ENCODE measurements around the gene CDK18. TPM values are rescaled to one million over a fixed set of nuclear protein-coding genes. Genes with fewer than 3 reads are reported as not detected.

Gene CDK18
- total RNA-seq, 1 donor from 2014 or later: 17.8 TPM

- Histone ChIP-seq H3K27ac (ENCODE audit: low read depth, low read length) (no peak overlapping the region), H3K36me3 (ENCODE audit: insufficient read depth, low read length) (no peaks in the 10 kb centered on the region), H3K27me3 (ENCODE audit: insufficient read depth, low read length) (peaks cover 15% of the 10 kb centered on the region), H3K9ac (ENCODE audit: low read length) (no peak overlapping the region), H2AFZ (ENCODE audit: low read depth, low read length) (no peak overlapping the region), H4K20me1 (ENCODE audit: insufficient read depth, low read length) (no peaks in the 10 kb centered on the region), H3K4me3 (ENCODE audit: insufficient read depth, low read depth, low read length) (no peak overlapping the region), H3K4me2 (ENCODE audit: low read length) (no peak overlapping the region), H3K9me3 (ENCODE audit: insufficient read depth, low read depth, low read length) (no peaks in the 10 kb centered on the region), H3K79me2 (ENCODE audit: insufficient read depth, low read length) (no peaks in the 10 kb centered on the region), H3K4me1 (ENCODE audit: insufficient read depth, low read length) (peaks cover 8% of the 10 kb centered on the region)
- H3K9me3 Mint-ChIP-seq (ENCODE audit: unreplicated experiment): no peaks in the 10 kb centered on the region
- H3K27ac Mint-ChIP-seq (ENCODE audit: unreplicated experiment): no peak overlapping the region
- peaks cover 15% of the 10 kb centered on the region for H3K4me1 Mint-ChIP-seq (ENCODE audit: low read depth, unreplicated experiment)
- FAIRE-seq (no peak), DNase-seq (ENCODE audit: low read depth) (peak; percentile 36)
- TF ChIP-seq CTCF (IDR thresholded peaks at IDR 0.05; ENCODE audit: insufficient read depth, low read depth, low read length) (peak; percentile 80), EZH2 (IDR thresholded peaks at IDR 0.05; ENCODE audit: insufficient read depth, low read length) (no peak)
- peaks cover 34% of the 10 kb centered on the region for H3K27me3 Mint-ChIP-seq (ENCODE audit: low read depth, unreplicated experiment)
- H3K36me3 Mint-ChIP-seq (ENCODE audit: low read depth, unreplicated experiment): no peaks in the 10 kb centered on the region
- no peak overlapping the region for H3K4me3 Mint-ChIP-seq (ENCODE audit: unreplicated experiment)
Measured at GRCh38 chr1:205488074-205488723, 16.3 kb upstream of the CDK18 start.

DNA sequence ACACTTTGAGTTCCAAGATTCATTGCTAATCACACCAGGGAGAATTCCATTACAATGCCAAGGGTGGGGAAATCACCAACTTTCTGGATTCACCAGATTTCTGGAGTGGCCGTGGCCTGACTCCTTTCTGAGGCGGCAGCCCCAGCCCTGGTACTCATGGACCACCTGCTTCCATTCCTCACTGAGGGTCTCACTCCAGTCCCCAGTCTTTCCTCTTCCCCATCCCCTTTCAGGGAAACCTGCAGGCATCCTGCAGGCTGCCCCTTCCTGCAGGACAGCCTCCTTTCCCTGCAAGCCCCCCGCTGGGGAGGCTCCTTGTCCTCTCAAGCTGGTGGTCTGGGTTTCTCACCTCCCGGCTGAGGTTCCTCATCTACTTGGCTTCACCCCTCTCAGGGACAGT, 12.7 kb upstream of the CDK18 start:
- Histone ChIP-seq H3K79me2 (ENCODE audit: insufficient read depth, low read length) (no peaks in the 10 kb centered on the region), H3K27me3 (ENCODE audit: insufficient read depth, low read length) (peaks cover 30% of the 10 kb centered on the region), H3K4me2 (ENCODE audit: low read length) (peak overlapping the region; percentile 12), H3K9ac (ENCODE audit: low read length) (no peak overlapping the region), H3K4me3 (ENCODE audit: insufficient read depth, low read depth, low read length) (no peak overlapping the region), H3K27ac (ENCODE audit: low read depth, low read length) (no peak overlapping the region), H3K9me3 (ENCODE audit: insufficient read depth, low read depth, low read length) (no peaks in the 10 kb centered on the region), H3K36me3 (ENCODE audit: insufficient read depth, low read length) (no peaks in the 10 kb centered on the region), H3K4me1 (ENCODE audit: insufficient read depth, low read length) (peaks cover 15% of the 10 kb centered on the region), H4K20me1 (ENCODE audit: insufficient read depth, low read length) (no peaks in the 10 kb centered on the region), H2AFZ (ENCODE audit: low read depth, low read length) (no peak overlapping the region)
- peaks cover 34% of the 10 kb centered on the region for H3K27me3 Mint-ChIP-seq (ENCODE audit: low read depth, unreplicated experiment)
- H3K27ac Mint-ChIP-seq (ENCODE audit: unreplicated experiment): no peak overlapping the region
- H3K4me1 Mint-ChIP-seq (ENCODE audit: low read depth, unreplicated experiment): peaks cover 25% of the 10 kb centered on the region
- TF ChIP-seq CTCF (IDR thresholded peaks at IDR 0.05; ENCODE audit: insufficient read depth, low read depth, low read length) (no peak), EZH2 (IDR thresholded peaks at IDR 0.05; ENCODE audit: insufficient read depth, low read length) (no peak)
- no peak for FAIRE-seq
- no peak for DNase-seq (ENCODE audit: low read depth)
- H3K36me3 Mint-ChIP-seq (ENCODE audit: low read depth, unreplicated experiment): no peaks in the 10 kb centered on the region
- H3K9me3 Mint-ChIP-seq (ENCODE audit: unreplicated experiment): no peaks in the 10 kb centered on the region
- no peak overlapping the region for H3K4me3 Mint-ChIP-seq (ENCODE audit: unreplicated experiment)

GRCh38 chr1:205492201-205492667, 12.2 kb upstream of the CDK18 start:
- Mint-ChIP-seq H3K4me3 (ENCODE audit: unreplicated experiment) (peak overlapping the region; percentile 14), H3K4me1 (ENCODE audit: low read depth, unreplicated experiment) (peaks cover 25% of the 10 kb centered on the region), H3K9me3 (ENCODE audit: unreplicated experiment) (no peaks in the 10 kb centered on the region), H3K36me3 (ENCODE audit: low read depth, unreplicated experiment) (no peaks in the 10 kb centered on the region), H3K27me3 (ENCODE audit: low read depth, unreplicated experiment) (peaks cover 38% of the 10 kb centered on the region), H3K27ac (ENCODE audit: unreplicated experiment) (peak overlapping the region; percentile 26)
- H3K27me3 ChIP-seq (ENCODE audit: insufficient read depth, low read length): peaks cover 33% of the 10 kb centered on the region
- TF ChIP-seq EZH2 (IDR thresholded peaks at IDR 0.05; ENCODE audit: insufficient read depth, low read length): no peak
- TF ChIP-seq CTCF (IDR thresholded peaks at IDR 0.05; ENCODE audit: insufficient read depth, low read depth, low read length): no peak
- DNase-seq (ENCODE audit: low read depth): no peak
- H3K9me3 ChIP-seq (ENCODE audit: insufficient read depth, low read depth, low read length): no peaks in the 10 kb centered on the region
- H3K79me2 ChIP-seq (ENCODE audit: insufficient read depth, low read length): no peaks in the 10 kb centered on the region
- H3K9ac ChIP-seq (ENCODE audit: low read length): no peak overlapping the region
- H3K4me3 ChIP-seq (ENCODE audit: insufficient read depth, low read depth, low read length): no peak overlapping the region
- no peak overlapping the region for H2AFZ ChIP-seq (ENCODE audit: low read depth, low read length)
- peaks cover 15% of the 10 kb centered on the region for H3K4me1 ChIP-seq (ENCODE audit: insufficient read depth, low read length)
- H4K20me1 ChIP-seq (ENCODE audit: insufficient read depth, low read length): no peaks in the 10 kb centered on the region
- no peaks in the 10 kb centered on the region for H3K36me3 ChIP-seq (ENCODE audit: insufficient read depth, low read length)
- FAIRE-seq: no peak
- H3K4me2 ChIP-seq (ENCODE audit: low read length): peak overlapping the region; percentile 12
- no peak overlapping the region for H3K27ac ChIP-seq (ENCODE audit: low read depth, low read length)

Data from astrocyte (in vitro differentiated cells and primary cell).